ENCODE results near the gene HMX3. TPM values are rescaled to one million over a fixed set of nuclear protein-coding genes. Genes with fewer than 3 reads are reported as not detected.

Gene HMX3
- total RNA-seq, 1 experiment from 2014 or later = not detected

DNA sequence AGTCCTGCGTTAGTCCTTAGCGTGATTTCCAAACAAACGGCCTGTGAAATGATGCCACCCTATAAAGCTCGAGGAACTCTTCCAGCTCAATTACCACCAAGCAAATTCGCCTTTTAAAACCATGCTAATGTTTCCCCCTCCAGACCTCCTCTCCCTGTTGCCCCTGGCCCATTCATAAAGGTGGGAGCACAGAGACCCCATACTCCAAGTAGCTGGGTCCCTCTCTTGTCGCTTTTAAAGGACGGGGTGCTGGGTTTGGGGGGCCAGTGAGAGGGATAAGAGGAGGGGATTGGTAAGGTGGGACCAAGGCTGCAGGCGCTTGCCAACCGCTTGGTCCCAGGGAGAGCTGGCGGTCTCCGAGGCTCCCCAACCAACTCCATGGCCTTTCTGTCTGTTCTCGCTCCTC, 13.4 kb downstream of the HMX3 start:
- Histone ChIP-seq H3K23me2 (ENCODE audit: insufficient read length, low read depth, low read length, poor library complexity, severe bottlenecking) (peaks cover 23% of the 10 kb centered on the region), H3K18ac (ENCODE audit: insufficient read length, low read depth, low read length) (no peak overlapping the region), H3K4me1 (ENCODE audit: insufficient read depth, low read length) (peaks cover 10% of the 10 kb centered on the region), H2AK5ac (ENCODE audit: insufficient read length, low read length) (no peak overlapping the region), H3K4ac (ENCODE audit: low read depth, low read length) (no peak overlapping the region), H2BK20ac (ENCODE audit: low read depth, low read length, poor library complexity, severe bottlenecking) (no peak overlapping the region), H4K20me1 (ENCODE audit: control insufficient read depth, insufficient read depth, insufficient read length) (no peaks in the 10 kb centered on the region), H3K27ac (ENCODE audit: insufficient read length, low read depth, low read length) (no peak overlapping the region), H3K4me2 (ENCODE audit: insufficient read depth, insufficient read length, low read length) (peak overlapping the region; percentile 46), H4K91ac (ENCODE audit: insufficient read length, low read depth, low read length) (no peak overlapping the region), H3K79me1 (ENCODE audit: insufficient read depth, low read depth, low read length, poor library complexity, severe bottlenecking) (no peaks in the 10 kb centered on the region), H3T11ph (ENCODE audit: low read length) (no peak overlapping the region), H3K14ac (ENCODE audit: insufficient read depth, low read length) (no peak overlapping the region), H3K9ac (ENCODE audit: extremely low read depth, insufficient read length, low read length) (no peak overlapping the region), H3K56ac (ENCODE audit: insufficient read length, low read depth, low read length) (no peak overlapping the region), H2AFZ (ENCODE audit: low read length) (no peak overlapping the region), H4K8ac (replicated peaks; ENCODE audit: insufficient read length, low read depth, low read length) (no peak overlapping the region), H2BK12ac (ENCODE audit: insufficient read length, low read depth, low read length) (no peak overlapping the region), H2BK5ac (ENCODE audit: insufficient read length, low read length) (no peak overlapping the region), H2BK120ac (ENCODE audit: low read depth, low read length, poor library complexity, severe bottlenecking) (no peak overlapping the region), H3K9me3 (ENCODE audit: control insufficient read depth, low read depth, low read length) (no peaks in the 10 kb centered on the region), H3K23ac (ENCODE audit: insufficient read length, low read depth, low read length) (no peak overlapping the region), H3K79me2 (ENCODE audit: insufficient read depth, low read length) (no peaks in the 10 kb centered on the region), H3K27me3 (ENCODE audit: insufficient read depth, low read length) (peaks cover 55% of the 10 kb centered on the region), H4K5ac (ENCODE audit: insufficient read length, low read depth, low read length) (no peak overlapping the region), H2BK15ac (ENCODE audit: low read depth, low read length) (no peak overlapping the region)
- H3K4me1 Mint-ChIP-seq = peaks cover 44 to 60% of the 10 kb centered on the region in 2 experiments
- H3K36me3 Mint-ChIP-seq (ENCODE audit: insufficient read depth in 1 of 3, low read depth in 3 of 3) = peaks cover 0 to 10% (median under 1%) of the 10 kb centered on the region in 3 experiments; a peak in 4 of 7 replicates
- DNase-seq = no peak
- H3K27ac Mint-ChIP-seq = no peak overlapping the region
- TF ChIP-seq, protein P1, sequence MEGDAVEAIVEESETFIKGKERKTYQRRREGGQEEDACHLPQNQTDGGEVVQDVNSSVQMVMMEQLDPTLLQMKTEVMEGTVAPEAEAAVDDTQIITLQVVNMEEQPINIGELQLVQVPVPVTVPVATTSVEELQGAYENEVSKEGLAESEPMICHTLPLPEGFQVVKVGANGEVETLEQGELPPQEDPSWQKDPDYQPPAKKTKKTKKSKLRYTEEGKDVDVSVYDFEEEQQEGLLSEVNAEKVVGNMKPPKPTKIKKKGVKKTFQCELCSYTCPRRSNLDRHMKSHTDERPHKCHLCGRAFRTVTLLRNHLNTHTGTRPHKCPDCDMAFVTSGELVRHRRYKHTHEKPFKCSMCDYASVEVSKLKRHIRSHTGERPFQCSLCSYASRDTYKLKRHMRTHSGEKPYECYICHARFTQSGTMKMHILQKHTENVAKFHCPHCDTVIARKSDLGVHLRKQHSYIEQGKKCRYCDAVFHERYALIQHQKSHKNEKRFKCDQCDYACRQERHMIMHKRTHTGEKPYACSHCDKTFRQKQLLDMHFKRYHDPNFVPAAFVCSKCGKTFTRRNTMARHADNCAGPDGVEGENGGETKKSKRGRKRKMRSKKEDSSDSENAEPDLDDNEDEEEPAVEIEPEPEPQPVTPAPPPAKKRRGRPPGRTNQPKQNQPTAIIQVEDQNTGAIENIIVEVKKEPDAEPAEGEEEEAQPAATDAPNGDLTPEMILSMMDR (conservative IDR thresholded peaks at IDR 0.05) = no peak
- peaks cover 0 to 2% of the 10 kb centered on the region in 2 experiments; a peak in 2 of 5 replicates for H3K9me3 Mint-ChIP-seq
- peaks cover 95% of the 10 kb centered on the region for H3K27me3 Mint-ChIP-seq (ENCODE audit: low read depth)
- WGBS (ENCODE audit: extremely low coverage, insufficient read length, low lambda C conversion rate) = no CpG with 5 or more reads among the region's 12 CpGs
- peak overlapping the region; percentile 42 to 80 for H3K4me3 Mint-ChIP-seq
